Mononuclear cell (primary cell): ENCODE measurements around the gene ZSCAN30. TPM values are rescaled to one million over a fixed set of nuclear protein-coding genes. Genes with fewer than 3 reads are reported as not detected.

Source experiments
- H3K27me3 ChIP-seq: 2 replicates; pipeline ENCODE4 v1.6.0; 2011; ENCODE audit warnings: low read length, control low read depth; ENCODE audit not compliant: insufficient read depth
- H3K4me1 ChIP-seq: 2 replicates; pipeline ENCODE4 v1.5.1; 2011; ENCODE audit warnings: mild to moderate bottlenecking, low read length, control low read depth; ENCODE audit not compliant: insufficient read depth
- H3K4me3 ChIP-seq: 2 replicates; pipeline ENCODE4 v1.5.1; 2011; ENCODE audit warnings: mild to moderate bottlenecking, low read length, moderate library complexity
- H3K9me3 ChIP-seq: 2 replicates; pipeline ENCODE4 v1.5.1; 2011; ENCODE audit warnings: low read depth, mild to moderate bottlenecking, control low read depth, low read length
- total RNA-seq: library from RNA; depleted of rRNA; stranded (reverse); fragments of >200 nt; gene quantifications from one replicate; pipeline ENCODE4 v1.2.3, GENCODE V29; 2012

The ZSCAN30 gene
- total RNA-seq, 1 donor: 6.1 TPM

DNA sequence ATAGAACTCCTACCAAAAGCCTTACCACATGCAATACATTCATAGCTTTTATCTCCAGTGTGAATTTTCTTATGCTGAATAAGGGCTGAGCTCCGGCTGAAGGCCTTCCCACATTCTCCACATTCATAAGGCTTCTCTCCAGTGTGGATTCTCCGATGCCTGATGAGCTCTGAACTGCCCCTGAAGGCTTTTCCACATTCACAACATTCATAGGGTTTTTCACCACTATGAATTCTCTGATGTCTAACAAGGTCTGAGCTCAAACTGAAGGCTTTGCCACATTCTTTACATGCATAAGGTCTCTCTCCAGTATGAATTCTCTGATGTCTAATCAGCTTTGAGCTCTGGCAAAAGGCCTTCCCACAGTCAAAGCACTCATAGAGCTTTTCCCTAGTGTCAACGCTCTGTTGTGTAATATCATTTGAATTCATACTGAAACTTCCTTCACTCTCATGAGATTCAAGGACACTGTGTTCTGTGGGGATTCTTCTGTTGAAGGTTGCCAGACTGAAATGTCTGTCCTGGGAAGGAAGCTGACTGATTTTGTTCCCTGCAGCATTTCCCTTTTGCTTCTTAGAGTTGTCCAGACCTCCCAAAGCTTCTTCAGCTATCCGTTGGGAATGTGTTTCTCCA lies 36.3 kb downstream of the ZSCAN30 start:
- peaks cover 25% of the 10 kb centered on the region for H3K9me3 ChIP-seq
- H3K27me3 ChIP-seq: no peaks in the 10 kb centered on the region
- H3K4me1 ChIP-seq: no peaks in the 10 kb centered on the region
- H3K4me3 ChIP-seq: no peak overlapping the region

DNA sequence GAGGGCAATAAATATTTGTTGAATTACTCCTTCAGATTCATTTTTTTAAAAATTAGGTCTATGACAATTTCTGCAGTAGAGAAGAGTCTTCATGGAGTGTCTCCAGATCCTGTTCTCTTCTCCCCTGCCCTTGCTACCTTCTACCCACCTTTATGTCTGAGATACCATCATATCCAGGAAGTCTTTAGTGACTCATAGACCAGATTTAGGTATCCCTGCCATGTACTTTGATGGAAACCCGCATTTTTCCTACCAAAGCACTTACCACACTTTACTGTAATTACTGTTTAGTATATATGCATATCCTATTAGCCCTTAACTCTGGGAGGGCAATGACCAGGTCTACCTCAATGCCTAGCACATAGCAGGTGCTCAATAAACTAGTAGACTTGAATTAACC lies 37.6 kb downstream of the ZSCAN30 start:
- Histone ChIP-seq H3K4me1 (peaks cover 10% of the 10 kb centered on the region), H3K9me3 (peaks cover 25% of the 10 kb centered on the region), H3K4me3 (no peak overlapping the region), H3K27me3 (no peaks in the 10 kb centered on the region)

DNA sequence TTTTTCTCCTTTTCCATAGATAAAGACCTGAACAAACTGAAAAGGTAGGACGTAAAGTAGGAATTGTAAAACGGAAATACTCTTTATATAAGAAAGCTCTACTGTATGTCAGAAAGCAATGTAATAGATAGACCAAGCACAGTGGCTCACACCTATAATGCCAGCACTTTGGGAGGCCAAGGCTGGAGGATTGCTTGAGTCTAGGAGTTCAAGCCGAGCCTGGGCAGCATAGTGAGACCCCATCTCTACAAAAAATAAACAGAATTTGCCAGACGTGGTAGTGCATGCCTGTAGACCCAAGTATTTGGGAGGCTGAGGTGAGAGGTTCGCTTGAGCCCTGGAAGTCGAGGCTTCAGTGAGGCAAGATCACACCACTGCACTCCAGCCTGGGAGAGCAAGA lies 41.6 kb downstream of the ZSCAN30 start:
- Histone ChIP-seq H3K4me1 (peaks cover 18% of the 10 kb centered on the region), H3K4me3 (no peak overlapping the region), H3K27me3 (no peaks in the 10 kb centered on the region), H3K9me3 (peaks cover 22% of the 10 kb centered on the region)

DNA sequence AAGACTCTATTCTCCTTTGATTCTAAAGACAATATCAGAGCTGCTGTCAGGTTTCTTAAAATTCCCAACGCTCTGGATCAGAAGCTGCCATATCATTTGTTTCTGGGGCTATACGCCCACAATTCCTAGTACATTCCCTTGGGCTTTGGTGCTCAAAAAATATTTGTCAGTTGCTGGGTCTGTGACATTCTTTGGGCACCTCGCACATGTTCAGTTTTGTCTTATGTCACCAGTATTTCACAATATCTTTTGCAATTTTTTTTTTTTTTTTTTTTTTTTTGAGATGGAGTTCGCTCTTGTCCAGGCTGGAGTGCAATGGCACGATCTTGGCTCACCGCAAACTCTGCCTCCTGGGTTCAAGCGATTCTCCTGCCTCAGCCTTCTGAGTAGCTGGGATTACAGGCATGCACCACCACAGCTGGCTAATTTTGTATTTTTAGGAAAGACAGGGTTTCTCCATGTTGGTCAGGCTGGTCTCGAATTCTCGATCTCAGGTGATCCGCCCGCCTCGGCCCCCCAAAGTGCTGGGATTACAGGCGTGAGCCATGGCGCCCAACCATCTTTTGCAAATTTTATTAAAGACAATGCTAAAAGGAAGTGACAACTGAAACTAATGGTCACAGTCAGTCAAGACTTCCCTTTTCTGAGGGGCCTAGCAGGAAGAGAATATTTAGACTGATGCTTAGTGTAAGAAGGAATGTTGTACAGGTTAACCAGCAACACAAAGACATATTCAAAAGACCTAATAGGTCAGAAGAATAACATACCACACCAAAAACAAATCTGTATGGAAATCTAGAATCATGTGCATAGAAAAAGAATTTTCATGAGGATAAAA lies 42.4 kb downstream of the ZSCAN30 start:
- peaks cover 14% of the 10 kb centered on the region for H3K9me3 ChIP-seq
- H3K4me1 ChIP-seq: peaks cover 18% of the 10 kb centered on the region
- no peak overlapping the region for H3K4me3 ChIP-seq

DNA sequence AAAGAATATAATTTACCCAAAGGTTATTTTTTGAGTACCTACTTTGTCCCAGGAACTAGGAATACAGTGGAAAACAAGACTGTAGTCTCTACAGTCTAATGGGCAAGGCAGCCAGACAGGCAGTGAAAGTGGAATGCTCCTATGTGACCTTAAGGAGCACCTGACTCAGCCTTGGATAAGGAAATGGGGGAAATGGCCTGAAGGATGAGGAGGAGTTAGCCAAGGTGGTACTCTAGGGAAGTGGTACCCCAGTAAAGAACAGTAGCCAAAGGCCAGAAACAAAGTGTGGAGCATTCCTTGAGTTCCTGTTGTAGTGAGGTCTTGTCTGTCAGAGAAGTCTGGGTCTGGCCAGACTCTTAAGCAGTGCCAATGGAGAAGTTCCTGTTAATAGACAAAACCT lies 43.2 kb downstream of the ZSCAN30 start:
- Histone ChIP-seq H3K27me3 (no peaks in the 10 kb centered on the region), H3K4me3 (no peak overlapping the region), H3K4me1 (peaks cover 22% of the 10 kb centered on the region), H3K9me3 (peaks cover 9% of the 10 kb centered on the region)

More for the DNA sequence above, 42.4 kb downstream of the ZSCAN30 start:
- H3K27me3 ChIP-seq: no peaks in the 10 kb centered on the region

DNA sequence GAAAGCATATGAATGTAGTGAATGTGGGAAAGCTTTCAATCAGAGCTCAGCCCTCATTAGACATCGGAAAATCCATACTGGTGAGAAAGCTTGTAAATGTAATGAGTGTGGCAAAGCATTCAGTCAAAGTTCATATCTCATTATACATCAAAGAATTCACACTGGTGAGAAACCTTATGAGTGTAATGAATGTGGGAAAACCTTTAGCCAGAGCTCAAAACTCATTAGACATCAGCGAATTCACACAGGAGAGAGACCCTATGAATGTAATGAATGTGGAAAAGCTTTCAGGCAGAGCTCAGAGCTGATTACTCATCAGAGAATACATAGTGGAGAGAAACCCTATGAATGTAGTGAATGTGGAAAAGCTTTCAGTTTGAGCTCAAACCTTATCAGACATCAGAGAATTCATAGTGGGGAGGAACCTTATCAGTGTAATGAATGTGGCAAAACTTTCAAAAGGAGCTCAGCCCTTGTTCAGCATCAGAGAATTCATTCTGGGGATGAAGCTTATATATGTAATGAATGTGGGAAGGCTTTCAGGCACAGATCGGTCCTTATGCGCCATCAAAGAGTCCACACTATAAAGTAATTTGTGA lies 44.2 kb downstream of the ZSCAN30 start:
- Histone ChIP-seq H3K27me3 (no peaks in the 10 kb centered on the region), H3K4me1 (peaks cover 22% of the 10 kb centered on the region), H3K4me3 (no peak overlapping the region), H3K9me3 (peaks cover 9% of the 10 kb centered on the region)

DNA sequence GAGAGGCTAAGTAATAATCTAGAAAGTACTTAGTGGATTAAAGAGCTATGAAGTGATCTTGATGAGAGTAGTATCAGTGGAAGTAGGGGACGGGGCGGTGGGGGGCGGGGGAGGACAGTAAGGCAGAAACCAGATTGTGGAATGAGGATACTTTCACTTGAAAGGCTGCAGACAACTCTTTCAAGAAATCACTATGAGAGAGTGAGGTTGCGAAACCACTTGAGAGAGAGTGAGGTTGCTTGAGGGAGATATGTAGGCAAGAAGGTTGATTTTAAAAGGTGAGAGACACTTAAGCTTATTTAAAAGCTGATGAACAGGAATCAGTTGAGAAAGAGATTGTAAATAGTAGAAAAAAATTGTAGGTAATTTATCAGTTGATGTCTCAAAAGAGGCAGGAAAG lies 45.4 kb downstream of the ZSCAN30 start:
- Histone ChIP-seq H3K9me3 (peaks cover 9% of the 10 kb centered on the region), H3K4me1 (peaks cover 26% of the 10 kb centered on the region), H3K4me3 (no peak overlapping the region), H3K27me3 (no peaks in the 10 kb centered on the region)

DNA sequence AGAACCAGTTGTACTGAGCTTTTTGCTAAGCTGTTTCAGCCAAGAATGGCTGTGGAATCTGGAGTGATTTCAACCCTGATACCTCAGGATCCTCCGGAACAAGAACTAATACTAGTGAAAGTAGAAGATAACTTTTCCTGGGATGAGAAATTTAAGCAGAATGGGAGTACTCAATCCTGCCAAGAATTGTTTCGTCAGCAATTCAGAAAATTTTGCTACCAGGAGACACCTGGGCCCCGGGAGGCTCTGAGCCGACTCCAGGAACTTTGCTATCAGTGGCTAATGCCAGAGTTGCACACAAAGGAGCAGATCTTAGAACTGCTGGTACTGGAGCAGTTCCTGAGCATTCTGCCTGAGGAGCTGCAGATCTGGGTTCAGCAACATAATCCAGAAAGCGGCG lies 47.6 kb downstream of the ZSCAN30 start:
- Histone ChIP-seq H3K27me3 (no peaks in the 10 kb centered on the region), H3K9me3 (peaks cover 9% of the 10 kb centered on the region), H3K4me3 (no peak overlapping the region), H3K4me1 (peaks cover 16% of the 10 kb centered on the region)

DNA sequence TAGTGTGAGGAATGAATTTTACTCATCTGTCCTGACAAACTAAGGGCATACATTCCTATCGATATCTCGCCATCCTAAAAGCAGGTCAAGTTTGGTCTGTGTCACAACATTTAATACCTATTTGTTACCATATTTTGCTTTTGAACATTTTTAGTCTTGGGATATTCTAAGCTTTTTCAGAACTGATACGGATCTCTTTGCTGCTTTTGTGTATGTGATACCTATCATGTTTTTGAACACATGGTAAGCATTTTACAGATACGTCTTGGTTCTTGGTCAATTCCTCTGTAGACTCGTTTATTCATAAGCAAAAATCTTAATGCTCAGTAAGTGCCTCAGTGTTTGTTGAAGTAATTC lies 48.6 kb downstream of the ZSCAN30 start:
- H3K4me3 ChIP-seq: peak overlapping the region; percentile 83
- H3K27me3 ChIP-seq: no peaks in the 10 kb centered on the region
- H3K9me3 ChIP-seq: peaks cover 9% of the 10 kb centered on the region
- H3K4me1 ChIP-seq: peaks cover 8% of the 10 kb centered on the region

DNA sequence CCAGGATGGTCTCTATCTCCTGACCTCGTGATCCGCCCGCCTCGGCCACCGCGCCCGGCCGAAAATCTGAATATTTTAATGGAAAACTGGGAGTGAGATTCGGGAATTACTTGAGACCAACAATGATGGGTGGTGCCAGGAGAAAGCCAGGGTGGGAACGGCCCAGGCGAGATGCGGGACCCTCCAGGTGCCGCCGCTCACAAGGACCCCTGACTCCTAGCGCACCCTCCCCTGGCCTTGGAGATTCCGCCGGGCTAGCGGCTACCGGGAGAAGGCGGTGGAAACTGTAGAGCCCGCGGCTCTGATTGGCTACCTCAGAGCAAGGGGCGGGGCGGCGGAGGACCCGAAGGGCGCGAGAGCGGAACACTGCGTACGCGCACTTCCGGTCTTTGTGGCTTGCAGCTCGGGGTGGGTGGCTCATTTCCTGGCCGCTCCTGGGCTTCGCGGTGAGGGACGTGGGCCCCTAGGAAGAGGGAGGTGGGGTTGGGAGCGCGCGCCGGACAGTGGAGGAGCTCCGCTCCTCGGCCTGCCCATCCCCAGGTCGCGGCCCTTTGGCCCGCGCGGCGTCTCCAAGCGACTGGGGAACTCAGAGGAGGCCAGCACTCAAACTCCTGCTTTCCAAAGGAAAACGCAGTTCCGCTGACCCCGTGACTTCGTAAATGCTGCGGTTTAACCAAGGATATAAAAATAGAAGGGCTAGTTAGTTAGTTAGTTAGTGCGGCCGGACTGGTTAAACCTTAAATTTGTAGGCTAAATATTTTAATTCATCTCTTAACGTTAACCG lies 49.2 kb downstream of the ZSCAN30 start, which contains the start of gene ZNF397:
ZNF397 (plus strand) TSS at position 371 of the 784 bp plus-strand sequence. CDS start 1,437 bp downstream, outside the sequence.
- peak within 1 kb of the TSS; percentile 83 for H3K4me3 ChIP-seq
- H3K9me3 ChIP-seq: peaks cover 7% of the 10 kb centered on the region
- H3K27me3 ChIP-seq: no peaks in the 10 kb centered on the region
- peaks cover 8% of the 10 kb centered on the region for H3K4me1 ChIP-seq

DNA sequence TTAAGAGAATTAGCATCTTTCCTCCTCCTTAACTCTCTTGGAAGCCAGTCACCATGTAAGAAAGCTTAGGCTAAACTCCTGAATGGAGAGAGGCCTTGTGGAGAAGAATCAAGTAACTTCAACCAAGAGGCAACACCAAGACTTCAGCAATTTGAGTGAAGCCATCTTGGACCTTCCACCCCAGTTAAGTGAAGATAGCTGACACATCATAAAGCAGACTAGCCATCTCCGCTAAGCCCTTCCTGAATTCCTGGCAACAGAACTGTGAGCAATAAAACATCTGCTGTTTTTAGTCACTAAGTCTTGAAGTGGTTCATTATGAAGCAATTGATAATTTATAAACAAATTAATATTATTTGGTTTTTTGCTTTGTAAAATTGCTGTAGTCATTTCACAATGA lies 50.7 kb downstream of the ZSCAN30 start:
- Histone ChIP-seq H3K9me3 (no peaks in the 10 kb centered on the region), H3K4me1 (peaks cover 8% of the 10 kb centered on the region), H3K4me3 (no peak overlapping the region), H3K27me3 (no peaks in the 10 kb centered on the region)

DNA sequence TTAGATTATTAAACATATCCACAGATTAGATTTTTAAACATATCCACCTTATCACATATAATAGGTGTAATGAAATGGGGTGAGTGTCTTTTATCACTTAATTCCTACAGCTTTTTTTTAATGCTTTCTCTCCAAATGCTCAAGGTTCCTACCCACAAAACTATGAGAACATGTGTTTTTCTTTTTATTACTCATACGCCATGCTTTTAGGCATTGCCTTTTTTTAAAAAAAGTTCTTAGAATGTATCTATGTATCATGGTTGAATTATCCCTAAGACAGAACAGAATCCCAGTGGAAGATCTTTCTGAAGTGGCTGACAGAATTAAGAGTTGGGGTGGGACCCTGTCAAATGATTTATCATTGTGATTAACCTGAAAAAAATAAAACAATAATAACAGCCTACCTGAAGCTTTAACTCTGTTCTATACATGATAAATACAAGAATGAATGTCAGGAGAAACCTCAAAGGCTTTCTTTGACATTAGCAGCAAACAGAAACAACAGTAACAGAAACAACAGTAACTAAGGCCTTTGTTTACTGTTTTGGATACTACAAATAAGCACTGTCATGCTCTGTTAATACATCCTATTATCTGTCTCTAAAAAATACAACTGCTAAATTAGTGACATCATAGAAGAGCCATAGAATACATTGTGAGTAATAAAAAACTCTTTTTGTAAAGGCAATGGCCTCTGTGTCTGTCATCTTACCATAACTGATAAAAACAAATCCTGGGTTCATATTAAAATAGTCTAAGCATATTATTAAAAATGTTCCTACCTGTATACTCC lies 53.3 kb downstream of the ZSCAN30 start:
- Histone ChIP-seq H3K4me3 (no peak overlapping the region), H3K4me1 (peaks cover 4% of the 10 kb centered on the region), H3K9me3 (no peaks in the 10 kb centered on the region), H3K27me3 (no peaks in the 10 kb centered on the region)

DNA sequence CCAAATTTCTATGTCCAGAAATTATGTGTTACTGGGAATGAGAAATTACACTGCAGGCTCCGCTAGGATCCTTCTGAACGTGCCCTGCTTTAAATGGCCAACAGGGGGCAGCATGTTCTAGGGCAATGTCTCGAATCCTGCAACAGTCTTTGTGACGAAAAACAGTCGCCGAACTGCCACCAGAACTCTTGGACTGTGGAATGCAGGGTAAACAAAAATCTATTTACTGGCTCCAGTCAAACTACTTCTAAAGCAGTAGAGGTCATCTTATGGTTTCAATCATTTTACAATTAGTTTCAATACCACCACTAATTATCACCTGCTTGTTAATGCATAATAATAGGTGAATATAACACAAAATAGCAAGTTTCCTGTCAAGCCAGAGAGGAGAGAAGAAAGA lies 59.0 kb downstream of the ZSCAN30 start:
- no peaks in the 10 kb centered on the region for H3K9me3 ChIP-seq
- no peak overlapping the region for H3K4me3 ChIP-seq
- no peaks in the 10 kb centered on the region for H3K27me3 ChIP-seq

DNA sequence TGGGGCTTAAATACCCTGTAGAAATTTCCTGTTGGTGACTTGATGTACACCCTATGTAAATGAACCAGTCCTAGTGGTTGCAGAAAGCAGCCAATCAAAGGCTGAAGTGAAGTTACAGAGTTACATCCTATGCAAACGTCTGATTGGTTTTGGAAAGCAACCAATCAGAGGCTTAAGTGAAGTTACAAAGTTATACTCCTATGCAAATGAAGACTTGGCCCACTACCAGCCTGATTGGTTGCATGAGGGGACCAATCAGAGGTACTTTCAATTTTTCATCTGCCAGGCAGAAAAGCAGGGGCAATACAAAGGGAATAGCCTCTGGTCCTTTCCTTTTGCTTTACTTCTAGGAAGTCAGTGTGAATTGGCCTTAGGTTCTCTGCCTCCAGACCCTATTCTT lies 62.8 kb downstream of the ZSCAN30 start:
- H3K4me1 ChIP-seq: no peaks in the 10 kb centered on the region
- no peaks in the 10 kb centered on the region for H3K9me3 ChIP-seq
- H3K27me3 ChIP-seq: no peaks in the 10 kb centered on the region
- H3K4me3 ChIP-seq: no peak overlapping the region

More for the DNA sequence above, 59.0 kb downstream of the ZSCAN30 start:
- no peaks in the 10 kb centered on the region for H3K4me1 ChIP-seq
